CD14-positive monocyte (primary cell): ENCODE data around the gene ZSWIM3. TPM values are rescaled to one million over a fixed set of nuclear protein-coding genes. Genes with fewer than 3 reads are reported as not detected.

Experiments used
- DNase-seq, 3 donors: peaks; one replicate each; pipeline ENCODE4 v3.0.0-alpha.2; 2011 to 2022
- H2AFZ ChIP-seq: 2 replicates; pipeline ENCODE4 v1.6.0; 2012; ENCODE audit warnings: mild to moderate bottlenecking, low read depth, low read length, inconsistent platforms; ENCODE audit not compliant: insufficient read depth, poor library complexity, severe bottlenecking
- H3K27ac ChIP-seq, 2 donors: 1 replicate in 1 of 2; 2 replicates in 1 of 2; pipeline ENCODE4 v1.5.1; 2012 to 2013; ENCODE audit warnings: low read length in 2 of 2, control low read depth in 1 of 2, inconsistent platforms in 1 of 2, low read depth in 1 of 2, mild to moderate bottlenecking in 1 of 2
- H3K27me3 ChIP-seq, 2 donors: one replicate each; pipeline versions ENCODE4 v1.6.0 to v1.6.1; 2011 to 2013; ENCODE audit warnings: low read length in 2 of 2; ENCODE audit not compliant: control insufficient read depth in 2 of 2, insufficient read depth in 2 of 2
- H3K36me3 ChIP-seq, 2 donors: replicated peaks in 1 of 2; 1 replicate in 1 of 2; 2 replicates in 1 of 2; pipeline versions ENCODE4 v1.5.1 to v1.6.1; 2012 to 2013; ENCODE audit warnings: low read length in 2 of 2, control low read depth in 1 of 2, inconsistent platforms in 1 of 2, mild to moderate bottlenecking in 1 of 2; ENCODE audit not compliant: insufficient read depth in 2 of 2, control insufficient read depth in 1 of 2
- H3K4me1 ChIP-seq, 2 donors: 1 replicate in 1 of 2; 2 replicates in 1 of 2; pipeline versions ENCODE4 v1.5.1 to v1.6.1; 2012 to 2013; ENCODE audit warnings: low read length in 2 of 2, control low read depth in 1 of 2, inconsistent platforms in 1 of 2, mild to moderate bottlenecking in 1 of 2, moderate library complexity in 1 of 2; ENCODE audit not compliant: insufficient read depth in 2 of 2, control insufficient read depth in 1 of 2
- H3K4me2 ChIP-seq: replicated peaks from 2 replicates; pipeline ENCODE3; 2012; ENCODE audit warnings: low read length, moderate library complexity, mild to moderate bottlenecking; ENCODE audit not compliant: poor library complexity, severe bottlenecking; ENCODE audit errors: extremely low read depth
- H3K4me3 ChIP-seq, 3 experiments: fragments of 200-600 bp in 1 of 3; sonication (generic) in 1 of 3; replicated peaks in 1 of 3; 1 replicate in 2 of 3; 2 replicates in 1 of 3; pipeline ENCODE4 v1.5.1; 2011 to 2013; ENCODE audit warnings: low read length in 3 of 3, mild to moderate bottlenecking in 3 of 3, control low read depth in 2 of 3, low read depth in 2 of 3, inconsistent platforms in 1 of 3, moderate library complexity in 1 of 3
- H3K79me2 ChIP-seq: 2 replicates; pipeline ENCODE4 v1.6.0; 2012; ENCODE audit warnings: mild to moderate bottlenecking, control low read depth, inconsistent platforms, low read length, moderate library complexity; ENCODE audit not compliant: insufficient read depth
- H3K9ac ChIP-seq: 2 replicates; pipeline ENCODE4 v1.6.0; 2017; ENCODE audit warnings: low read length, mild to moderate bottlenecking; ENCODE audit not compliant: insufficient read depth, poor library complexity, severe bottlenecking
- H3K9me3 ChIP-seq, 2 donors: replicated peaks in 1 of 2; 1 replicate in 1 of 2; 2 replicates in 1 of 2; pipeline versions ENCODE4 v1.5.1 to v1.6.1; 2012 to 2013; ENCODE audit warnings: low read length in 2 of 2, control low read depth in 1 of 2; ENCODE audit not compliant: control insufficient read depth in 1 of 2, insufficient read depth in 1 of 2
- H4K20me1 ChIP-seq: 2 replicates; pipeline ENCODE4 v1.6.0; 2012; ENCODE audit warnings: mild to moderate bottlenecking, low read length, control low read depth, moderate library complexity; ENCODE audit not compliant: insufficient read depth
- H3K27ac Mint-ChIP-seq, 7 donors: one replicate each; pipeline ENCODE4 v1.8.0; 2020; ENCODE audit warnings: mild to moderate bottlenecking in 7 of 7, mixed read lengths in 7 of 7, moderate library complexity in 6 of 7, inconsistent platforms in 2 of 7
- H3K27me3 Mint-ChIP-seq, 3 donors: one replicate each; pipeline ENCODE4 v1.8.0; 2021 to 2022; ENCODE audit warnings: low read depth in 3 of 3, mild to moderate bottlenecking in 3 of 3, mixed read lengths in 3 of 3, moderate library complexity in 3 of 3, inconsistent platforms in 1 of 3
- H3K36me3 Mint-ChIP-seq, 2 donors: one replicate each; pipeline ENCODE4 v1.8.0; 2020; ENCODE audit warnings: mixed read lengths in 2 of 2, inconsistent platforms in 1 of 2, mild to moderate bottlenecking in 1 of 2
- H3K4me1 Mint-ChIP-seq: one replicate; pipeline ENCODE4 v1.8.0; 2020; ENCODE audit warnings: mild to moderate bottlenecking, mixed read lengths
- H3K4me3 Mint-ChIP-seq, 2 donors: one replicate each; pipeline ENCODE4 v1.8.0; 2020; ENCODE audit warnings: mild to moderate bottlenecking in 2 of 2, mixed read lengths in 2 of 2, moderate library complexity in 1 of 2
- H3K9me3 Mint-ChIP-seq, 7 donors: one replicate each; pipeline ENCODE4 v1.8.0; 2020 to 2022; ENCODE audit warnings: mixed read lengths in 7 of 7, mild to moderate bottlenecking in 6 of 7, moderate library complexity in 6 of 7, inconsistent platforms in 2 of 7
- CTCF ChIP-seq: fragments of 200-600 bp; IDR thresholded peaks from one replicate; pipeline ENCODE4 v1.8.0; 2022; ENCODE audit warnings: antibody characterized with exemption, mild to moderate bottlenecking
- WGBS: methylation state at CpG from one replicate; pipeline ENCODE4 v1.1.5; 2013; ENCODE audit warnings: missing lambda C conversion rate; ENCODE audit not compliant: insufficient coverage; 5-methylcytosine and 5-hydroxymethylcytosine counted together
- intact Hi-C, 2 donors: fragments of 100-400 bp; cut with micrococcal nuclease; formaldehyde crosslinking; loops; one replicate each; pipeline versions ENCODE4 v1.15.0 to v1.15.1; 2023
- polyA plus RNA-seq, 3 donors: library from polyadenylated mRNA; depleted of rRNA in 1 of 3; unstranded in 2 of 3; stranded (reverse) in 1 of 3; fragments of 300-500 nt in 2 of 3; fragments of >200 nt in 1 of 3; fragmentation: Illumina TruSeq in 2 of 3; gene quantifications; 1 replicate in 2 of 3; 2 replicates in 1 of 3; pipeline ENCODE4 v1.2.3, GENCODE V29; 2012 to 2021

The ZSWIM3 gene
- polyA plus RNA-seq, 3 donors, result 0.29 to 1.5 (median 0.64) TPM

GRCh38 chr20:45843506-45843905, 13.9 kb upstream of the ZSWIM3 start:
- Mint-ChIP-seq H3K36me3 (peaks cover 59 to 95% of the 10 kb centered on the region in 2 donors), H3K4me1 (peaks cover 17% of the 10 kb centered on the region), H3K27ac (peak overlapping the region in 3 of 7 donors; percentile 27 to 75 (median 42)), H3K9me3 (no peaks in the 10 kb centered on the region), H3K27me3 (no peaks in the 10 kb centered on the region), H3K4me3 (no peak overlapping the region)
- H3K9me3 ChIP-seq, result no peaks in the 10 kb centered on the region
- 97% methylated on average over 11 of the region's 14 CpGs for WGBS
- no peak overlapping the region for H3K9ac ChIP-seq
- H4K20me1 ChIP-seq, result peaks cover 31% of the 10 kb centered on the region
- intact Hi-C loops, result no loop called here
- TF ChIP-seq CTCF, result no peak
- H2AFZ ChIP-seq, result no peak overlapping the region
- DNase-seq, result no peak
- peaks cover 71 to 88% of the 10 kb centered on the region in 2 donors for H3K36me3 ChIP-seq
- peaks cover 1% of the 10 kb centered on the region for H3K79me2 ChIP-seq
- no peak overlapping the region for H3K4me2 ChIP-seq
- H3K4me1 ChIP-seq, result peaks cover 12 to 14% of the 10 kb centered on the region in 2 donors
- H3K4me3 ChIP-seq, result no peak overlapping the region
- no peaks in the 10 kb centered on the region for H3K27me3 ChIP-seq
- no peak overlapping the region for H3K27ac ChIP-seq

- Histone ChIP-seq H3K9me3 (no peaks in the 10 kb centered on the region), H3K4me2 (no peak overlapping the region), H3K36me3 (peaks cover 72 to 94% of the 10 kb centered on the region in 2 donors), H2AFZ (no peak overlapping the region), H4K20me1 (peaks cover 38% of the 10 kb centered on the region), H3K27me3 (no peaks in the 10 kb centered on the region), H3K4me3 (no peak overlapping the region), H3K27ac (no peak overlapping the region), H3K4me1 (peaks cover 12 to 14% of the 10 kb centered on the region in 2 donors), H3K9ac (no peak overlapping the region), H3K79me2 (peaks cover 8% of the 10 kb centered on the region)
- H3K27me3 Mint-ChIP-seq, result no peaks in the 10 kb centered on the region
- intact Hi-C loops, result no loop called here
- H3K27ac Mint-ChIP-seq, result no peak overlapping the region
- H3K36me3 Mint-ChIP-seq, result peaks cover 60 to 93% of the 10 kb centered on the region in 2 donors
- no peaks in the 10 kb centered on the region for H3K9me3 Mint-ChIP-seq
- H3K4me3 Mint-ChIP-seq, result no peak overlapping the region
- no peak for DNase-seq
- H3K4me1 Mint-ChIP-seq, result peaks cover 15% of the 10 kb centered on the region
- TF ChIP-seq CTCF, result no peak
Measured at GRCh38 chr20:45845452-45845851, 12.0 kb upstream of the ZSWIM3 start.
